GM12878 (cell line): ENCODE measurements around the gene TMEM94. TPM values are rescaled to one million over a fixed set of nuclear protein-coding genes. Genes with fewer than 3 reads are reported as not detected.

Source experiments
- ATAC-seq: fragments of 200-7000 bp; cut with Tn5 transposase; 3 replicates; pipeline ENCODE4 v1.9.1; 2020; ENCODE audit warnings: mild to moderate bottlenecking, moderate library complexity
- BruUV-seq: library from RNA; stranded (reverse); fragments of 400-500 nt; replicated peaks from 2 replicates; lab custom pipeline; 2021; lab: Mats Ljungman, UMichigan
- CTCF ChIA-PET: fragments of 300-600 bp; sonication (Branson Sonifier 250); formaldehyde crosslinking; extraction: SDS; loops from one replicate; lab custom pipeline; 2021; ENCODE audit warnings: inconsistent platforms; lab: Yijun Ruan, JAX
- POLR2A ChIA-PET: fragments of 350-600 bp; formaldehyde crosslinking; extraction: SDS; loops from one replicate; lab custom pipeline; 2021; ENCODE audit warnings: inconsistent platforms; lab: Charles Lee
- RAD21 ChIA-PET: fragments of 300-600 bp; sonication (Branson Sonifier 250); formaldehyde crosslinking; loops from one replicate; lab custom pipeline; 2023; ENCODE audit warnings: antibody characterized with exemption; ENCODE audit not compliant: unreplicated experiment; lab: Charles Lee
- SMC1A ChIA-PET: fragments of 300-600 bp; sonication (Branson Sonifier 250); formaldehyde crosslinking; loops from one replicate; lab custom pipeline; 2023; ENCODE audit not compliant: unreplicated experiment, uncharacterized antibody; lab: Charles Lee
- DNase-seq: peaks from one replicate; pipeline ENCODE4 v3.0.0-alpha.2; 2011; ENCODE audit warnings: low read depth, low spot score
- FAIRE-seq: peaks from 3 replicates; lab custom pipeline; 2011; peaks lifted over from hg19 to GRCh38; lab: Jason Lieb, UNC
- H2AFZ ChIP-seq: 2 replicates; pipeline ENCODE4 v1.6.0; 2011; ENCODE audit warnings: low read depth, low read length, control low read depth; ENCODE audit not compliant: control insufficient read depth
- H3K27ac ChIP-seq: 2 replicates; pipeline ENCODE4 v1.5.1; 2011; ENCODE audit warnings: control low read depth; ENCODE audit not compliant: control insufficient read depth, insufficient read depth
- H3K27me3 ChIP-seq, 2 experiments: replicated peaks in 1 of 2; 2 replicates each; pipeline versions ENCODE4 v1.6.0 to v1.6.1; 2011; ENCODE audit warnings: low read length in 1 of 2; ENCODE audit not compliant: control insufficient read depth in 2 of 2, insufficient read depth in 2 of 2
- H3K36me3 ChIP-seq, 2 experiments: 2 replicates each; pipeline ENCODE4 v1.5.1; 2011; ENCODE audit warnings: low read length in 1 of 2; ENCODE audit not compliant: control insufficient read depth in 2 of 2, insufficient read depth in 2 of 2
- H3K4me1 ChIP-seq: 2 replicates; pipeline ENCODE4 v1.6.1; 2011; ENCODE audit warnings: mild to moderate bottlenecking, low read length, moderate library complexity, mixed read lengths; ENCODE audit not compliant: control insufficient read depth, insufficient read depth
- H3K4me2 ChIP-seq: 2 replicates; pipeline ENCODE4 v1.6.0; 2011; ENCODE audit warnings: control low read depth; ENCODE audit not compliant: control insufficient read depth, insufficient read depth
- H3K4me3 ChIP-seq: fragments of 200-600 bp; sonication (generic); 2 replicates; pipeline ENCODE4 v1.5.1; 2016
- H3K79me2 ChIP-seq: 2 replicates; pipeline ENCODE4 v1.6.0; 2011; ENCODE audit warnings: low read length; ENCODE audit not compliant: control insufficient read depth, insufficient read depth
- H3K9ac ChIP-seq: 2 replicates; pipeline ENCODE4 v1.8.0; 2011; ENCODE audit warnings: low read length, control low read depth, mixed read lengths; ENCODE audit not compliant: control insufficient read depth, insufficient read depth
- H3K9me3 ChIP-seq: replicated peaks from 3 replicates; pipeline ENCODE4 v1.5.1; 2011; ENCODE audit warnings: mild to moderate bottlenecking, low read length; ENCODE audit not compliant: control insufficient read depth, insufficient read depth
- H4K20me1 ChIP-seq: 2 replicates; pipeline ENCODE4 v1.6.0; 2011; ENCODE audit not compliant: control insufficient read depth, insufficient read depth
- BACH1 ChIP-seq: fragments of 450-650 bp; IDR thresholded peaks from 2 replicates; pipeline ENCODE4 v1.6.1; 2017; ENCODE audit warnings: mild to moderate bottlenecking, borderline replicate concordance
- CEBPZ ChIP-seq: fragments of 150-350 bp; IDR thresholded peaks from 2 replicates; pipeline ENCODE4 v1.6.1; 2016; ENCODE audit warnings: low read depth, low read length
- NR2C1 ChIP-seq: fragments of 450-650 bp; IDR thresholded peaks from 2 replicates; pipeline ENCODE4 v1.6.1; 2017; ENCODE audit warnings: antibody characterized with exemption, mild to moderate bottlenecking, moderate library complexity
- SUPT20H ChIP-seq: IDR thresholded peaks from 2 replicates; pipeline ENCODE4 v1.6.1; 2011; ENCODE audit warnings: low read depth, mild to moderate bottlenecking, low read length, moderate library complexity, borderline replicate concordance; ENCODE audit not compliant: control insufficient read depth
- ZBED1 ChIP-seq: IDR thresholded peaks from 2 replicates; pipeline ENCODE4 v1.6.1; 2016; ENCODE audit warnings: borderline replicate concordance
- ZBTB40 ChIP-seq: fragments of 450-650 bp; IDR thresholded peaks from 2 replicates; pipeline ENCODE4 v1.6.1; 2016; ENCODE audit warnings: mild to moderate bottlenecking, moderate library complexity, borderline replicate concordance
- WGBS: methylation state at CpG from one replicate; pipeline ENCODE4 v1.1.6; 2016; ENCODE audit warnings: low lambda C conversion rate; ENCODE audit not compliant: insufficient replicate concordance, insufficient coverage; ENCODE audit errors: missing lambda C conversion rate; 5-methylcytosine and 5-hydroxymethylcytosine counted together
- in situ Hi-C: fragments of 300-500 bp; cut with MboI; formaldehyde crosslinking; loops from 9 replicates; pipeline ENCODE4 v1.14.3; 2018; ENCODE audit warnings: mixed read lengths
- intact Hi-C: fragments of 100-400 bp; cut with micrococcal nuclease; formaldehyde crosslinking; loops from one replicate; pipeline ENCODE4 v1.14.2; 2022; ENCODE audit not compliant: unreplicated experiment
- polyA plus RNA-seq, 11 experiments: library from polyadenylated mRNA; depleted of rRNA in 4 of 11; unstranded in 6 of 11; stranded (reverse) in 5 of 11; fragments of >200 nt; fragmentation: Nextera tagmentation in 4 of 11; fragmentation: Illumina TruSeq in 1 of 11; extraction: Ambion mirVana in 4 of 11; extraction: Trizol in 1 of 11; gene quantifications; 1 replicate in 1 of 11; 2 replicates in 10 of 11; pipeline versions ENCODE4 v1.2.1 to v1.2.3, GENCODE V29; 2011 to 2016; ENCODE audit warnings: inconsistent platforms in 2 of 11, missing spikeins in 2 of 11, low read depth in 1 of 11
- total RNA-seq, 4 experiments: library from RNA; depleted of rRNA in 3 of 4; stranded (reverse); fragments of >200 nt in 3 of 4; fragmentation: Illumina TruSeq in 1 of 4; extraction: Trizol in 1 of 4; gene quantifications; 2 replicates each; pipeline versions ENCODE4 v1.2.1 to v1.2.3, GENCODE V29; 2013 to 2021

The TMEM94 gene
- total and polyA plus RNA-seq, 10 of the 15 experiments (the other 5 are each of a cell fraction or from before 2014, with no cell fraction given) = 0.31 to 70.7 (median 24.4) TPM

GRCh38 chr17:75447951-75448856 is 8.2 kb upstream of the TMEM94 start:
- TF ChIP-seq BACH1 = no peak
- no peak for TF ChIP-seq ZBED1
- TF ChIP-seq SUPT20H = no peak
- no peak for TF ChIP-seq NR2C1
- no peak for TF ChIP-seq ZBTB40
- no peak for TF ChIP-seq CEBPZ
- TF ChIP-seq, all 136 proteins: peak for 0
- Histone ChIP-seq H3K27me3 (no peaks in the 10 kb centered on the region), H3K4me3 (no peak overlapping the region), H3K9me3 (no peaks in the 10 kb centered on the region), H3K27ac (no peak overlapping the region), H3K79me2 (no peaks in the 10 kb centered on the region), H4K20me1 (no peaks in the 10 kb centered on the region), H3K4me1 (no peaks in the 10 kb centered on the region; the same call in 1 of the 2 replicates), H3K36me3 (no peaks in the 10 kb centered on the region), H3K9ac (no peak overlapping the region), H2AFZ (no peak overlapping the region), H3K4me2 (no peak overlapping the region)
- ATAC-seq (no peak), DNase-seq (no peak), FAIRE-seq (no peak)
- ChIA-PET CTCF (interaction anchor here (1.3 to 1.7 kb wide), 3 partner anchors 13 to 19 kb away, joined by 3 to 4 read pairs (median 4); no protein-coding TSS in a partner anchor), SMC1A (interaction anchor here (0.7 to 1.4 kb wide), 4 partner anchors 21 to 43 kb away, joined by 3 to 4 read pairs (median 3); partner anchors contain the start of gene GRB2), POLR2A (interaction anchor here (0.6 to 1.5 kb wide), 2 partner anchors 8 to 80 kb away, joined by 3 to 6 read pairs; partner anchors contain the start of gene TMEM94), RAD21 (no interaction called here)
- WGBS = 56% methylated on average over 17 of the region's 17 CpGs
- no TSS peak for BruUV-seq
- in situ Hi-C loops (no loop called here), intact Hi-C loops (no loop called here)
